ENCODE results near the gene SLC15A1. TPM values are rescaled to one million over a fixed set of nuclear protein-coding genes. Genes with fewer than 3 reads are reported as not detected.

Gene SLC15A1
- total and polyA plus RNA-seq, 2 donors (not counting 1 experiment from before 2014, with no cell fraction given) = not detected

DNA sequence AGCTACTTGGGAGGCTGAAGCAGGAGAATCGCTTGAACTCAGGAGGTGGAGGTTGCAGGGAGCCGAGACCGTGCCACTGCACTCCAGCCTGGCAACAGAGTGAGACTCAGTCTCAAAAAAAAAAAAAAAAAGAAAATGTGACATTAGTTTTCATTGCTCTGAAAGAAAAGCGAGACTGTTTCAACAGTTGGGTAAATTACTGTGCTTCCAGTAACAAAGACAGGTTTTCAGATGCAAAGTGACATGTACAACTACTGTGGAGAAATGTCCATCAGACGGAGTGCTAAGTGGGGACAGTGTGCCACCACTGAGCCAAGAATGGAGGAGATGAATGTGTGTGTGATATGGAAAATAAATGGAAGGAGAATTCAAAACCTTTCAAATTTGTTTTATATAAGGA is 24.2 kb upstream of the SLC15A1 start:
- no peak overlapping the region for H2AFZ ChIP-seq (ENCODE audit: insufficient read depth, low read depth, low read length, poor library complexity, severe bottlenecking)
- H3K27ac Mint-ChIP-seq = no peak overlapping the region
- no peaks in the 10 kb centered on the region for H3K79me2 ChIP-seq (ENCODE audit: control insufficient read depth, insufficient read depth, low read length)
- H3K4me1 ChIP-seq (ENCODE audit: control insufficient read depth in 2 of 2, insufficient read depth in 2 of 2, low read length in 2 of 2) = no peaks in the 10 kb centered on the region
- no peak overlapping the region for H3K4me3 Mint-ChIP-seq
- TF ChIP-seq EZH2 (IDR thresholded peaks at IDR 0.05; ENCODE audit: borderline replicate concordance, insufficient read depth, low read depth, low read length, poor library complexity, severe bottlenecking) = no peak
- no peak for TF ChIP-seq CTCF (IDR thresholded peaks at IDR 0.05)
- peaks cover 11% of the 10 kb centered on the region for H3K27me3 Mint-ChIP-seq
- H3K9ac ChIP-seq (ENCODE audit: low read length) = no peak overlapping the region
- H3K4me3 ChIP-seq (ENCODE audit: control extremely low read depth in 1 of 5, extremely low read depth in 1 of 5, insufficient read depth in 1 of 5, low read depth in 2 of 5, low read length in 4 of 5) = no peak overlapping the region
- CTCF ChIA-PET = no interaction called here
- H4K20me1 ChIP-seq (ENCODE audit: control insufficient read depth, insufficient read depth, low read length, poor library complexity, severe bottlenecking) = no peaks in the 10 kb centered on the region
- H3K4me2 ChIP-seq (replicated peaks; ENCODE audit: low read depth, low read length, poor library complexity, severe bottlenecking) = no peak overlapping the region
- ATAC-seq (ENCODE audit: low read depth) (no peak), DNase-seq (no peak)
- no peak overlapping the region for H3K27ac ChIP-seq (ENCODE audit: low read length in 2 of 2)
- intact Hi-C loops (cut with micrococcal nuclease) = no loop called here
- no peaks in the 10 kb centered on the region for H3K4me1 Mint-ChIP-seq
- POLR2A ChIA-PET = no interaction called here
- H3K9me3 ChIP-seq (ENCODE audit: control extremely low read depth in 1 of 3, control insufficient read depth in 2 of 3, insufficient read depth in 1 of 3, low read length in 2 of 3) = peaks cover 0 to 7% (median 0%) of the 10 kb centered on the region in 3 donors
- H3K9me3 Mint-ChIP-seq (ENCODE audit: insufficient read depth) = no peaks in the 10 kb centered on the region
- 94% methylated on average over 5 of the region's 5 CpGs for WGBS (ENCODE audit: insufficient coverage)
- H3K36me3 ChIP-seq (replicated peaks in 1 of 2; ENCODE audit: control extremely low read depth in 1 of 2, control insufficient read depth in 1 of 2, extremely low read depth in 1 of 2, insufficient read depth in 2 of 2, low read length in 1 of 2) = no peaks in the 10 kb centered on the region
- peaks cover 0 to 4% (median 0%) of the 10 kb centered on the region in 4 experiments for H3K27me3 ChIP-seq (replicated peaks in 1 of 4; ENCODE audit: control extremely low read depth in 1 of 4, control insufficient read depth in 3 of 4, insufficient read depth in 4 of 4, low read length in 3 of 4)

- intact Hi-C loops (cut with micrococcal nuclease) = no loop called here
- Mint-ChIP-seq H3K27me3 (peaks cover 8% of the 10 kb centered on the region), H3K9me3 (ENCODE audit: insufficient read depth) (no peaks in the 10 kb centered on the region), H3K4me3 (no peak overlapping the region), H3K4me1 (no peaks in the 10 kb centered on the region), H3K27ac (no peak overlapping the region)
- peaks cover 0 to 4% (median 0%) of the 10 kb centered on the region in 4 experiments for H3K27me3 ChIP-seq (replicated peaks in 1 of 4; ENCODE audit: control extremely low read depth in 1 of 4, control insufficient read depth in 3 of 4, insufficient read depth in 4 of 4, low read length in 3 of 4)
- no peak overlapping the region for H3K9ac ChIP-seq (ENCODE audit: low read length)
- 94% methylated on average over 12 of the region's 22 CpGs for WGBS (ENCODE audit: insufficient coverage)
- H3K36me3 ChIP-seq (replicated peaks in 1 of 2; ENCODE audit: control extremely low read depth in 1 of 2, control insufficient read depth in 1 of 2, extremely low read depth in 1 of 2, insufficient read depth in 2 of 2, low read length in 1 of 2) = no peaks in the 10 kb centered on the region
- CTCF ChIA-PET = no interaction called here
- H3K9me3 ChIP-seq (ENCODE audit: control extremely low read depth in 1 of 3, control insufficient read depth in 2 of 3, insufficient read depth in 1 of 3, low read length in 2 of 3) = peaks cover 0 to 3% (median 0%) of the 10 kb centered on the region in 3 donors
- H3K4me3 ChIP-seq (ENCODE audit: control extremely low read depth in 1 of 5, extremely low read depth in 1 of 5, insufficient read depth in 1 of 5, low read depth in 2 of 5, low read length in 4 of 5) = no peak overlapping the region
- no peak overlapping the region for H3K4me2 ChIP-seq (replicated peaks; ENCODE audit: low read depth, low read length, poor library complexity, severe bottlenecking)
- POLR2A ChIA-PET = no interaction called here
- no peak for TF ChIP-seq EZH2 (IDR thresholded peaks at IDR 0.05; ENCODE audit: borderline replicate concordance, insufficient read depth, low read depth, low read length, poor library complexity, severe bottlenecking)
- TF ChIP-seq CTCF (IDR thresholded peaks at IDR 0.05) = no peak
- no peak for DNase-seq
- ATAC-seq (ENCODE audit: low read depth) = no peak
- no peak overlapping the region for H3K27ac ChIP-seq (ENCODE audit: low read length in 2 of 2)
- no peaks in the 10 kb centered on the region for H4K20me1 ChIP-seq (ENCODE audit: control insufficient read depth, insufficient read depth, low read length, poor library complexity, severe bottlenecking)
- H2AFZ ChIP-seq (ENCODE audit: insufficient read depth, low read depth, low read length, poor library complexity, severe bottlenecking) = no peak overlapping the region
- no peaks in the 10 kb centered on the region for H3K4me1 ChIP-seq (ENCODE audit: control insufficient read depth in 2 of 2, insufficient read depth in 2 of 2, low read length in 2 of 2)
- no peaks in the 10 kb centered on the region for H3K79me2 ChIP-seq (ENCODE audit: control insufficient read depth, insufficient read depth, low read length)
Measured at GRCh38 chr13:98775844-98776598, 23.5 kb upstream of the SLC15A1 start.

Data from B cell (primary cell).